Transverse colon (tissue), 4 donors: ENCODE results near the gene FUOM. TPM values are rescaled to one million over a fixed set of nuclear protein-coding genes. Genes with fewer than 3 reads are reported as not detected.

Experiments used
- DNase-seq: peaks from one replicate; pipeline ENCODE4 v3.0.0-alpha.2; 2019
- H3K27ac ChIP-seq, 4 donors: fragments of 200-600 bp; sonication (generic); 2 replicates each; pipeline ENCODE4 v1.5.1; 2016 to 2018; ENCODE audit warnings: inconsistent platforms in 4 of 4
- H3K27me3 ChIP-seq: fragments of 200-600 bp; sonication (generic); 2 replicates; pipeline ENCODE4 v1.5.1; 2017; ENCODE audit warnings: inconsistent platforms
- H3K36me3 ChIP-seq, 4 donors: fragments of 200-600 bp; sonication (generic); 2 replicates each; pipeline ENCODE4 v1.5.1; 2017 to 2019; ENCODE audit warnings: inconsistent platforms in 4 of 4
- H3K4me1 ChIP-seq, 4 donors: fragments of 200-600 bp; sonication (generic); 2 replicates each; pipeline ENCODE4 v1.5.1; 2017 to 2020; ENCODE audit warnings: inconsistent platforms in 4 of 4
- H3K4me3 ChIP-seq, 4 donors: fragments of 200-600 bp; sonication (generic); 1 replicate in 1 of 4; 2 replicates in 3 of 4; pipeline versions ENCODE4 v1.5.1 to v1.6.1; 2017 to 2019; ENCODE audit warnings: inconsistent platforms in 4 of 4
- H3K9me3 ChIP-seq, 2 donors: fragments of 200-600 bp; sonication (generic); 2 replicates each; pipeline ENCODE4 v1.5.1; 2017 to 2019; ENCODE audit warnings: inconsistent platforms in 2 of 2
- EP300 ChIP-seq: sonication (generic); formaldehyde crosslinking; IDR thresholded peaks from one replicate; pipeline ENCODE4 v1.6.1; 2017; ENCODE audit warnings: antibody characterized with exemption, low read depth
- POLR2A ChIP-seq: fragments of 450-650 bp; IDR thresholded peaks from one replicate; pipeline ENCODE4 v1.6.1; 2016; ENCODE audit warnings: antibody characterized with exemption, mild to moderate bottlenecking, moderate library complexity
- POLR2AphosphoS5 ChIP-seq, 3 donors: sonication (generic); formaldehyde crosslinking; IDR thresholded peaks; one replicate each; pipeline ENCODE4 v1.6.1; 2016; ENCODE audit warnings: antibody characterized with exemption in 3 of 3
- WGBS, 2 donors: methylation state at CpG; one replicate each; pipeline ENCODE4 v1.1.5; 2018; ENCODE audit warnings: low coverage in 1 of 2; 5-methylcytosine and 5-hydroxymethylcytosine counted together
- in situ Hi-C, 4 donors: fragments of 200-750 bp; cut with MboI; loops; one replicate each; pipeline versions ENCODE4 v1.15.0 to v1.15.1; 2017; ENCODE audit warnings: low sequenced_read_pairs in 3 of 4, low pct_ligation_motif_present in 1 of 4, low pct_unique_long_range_greater_than_20kb in 1 of 4
- intact Hi-C: fragments of 100-400 bp; cut with DNase I; formaldehyde crosslinking; loops from one replicate; pipeline ENCODE4 v1.15.1; 2023; ENCODE audit warnings: low total_unique reads
- total RNA-seq, 4 donors: library from RNA; depleted of rRNA; stranded (reverse); fragments of >200 nt; gene quantifications; one replicate each; pipeline ENCODE4 v1.1.0, GENCODE V29; 2016
- TF ChIP-seq, protein P1 (sequence below), 5 experiments: fragments of 200-600 bp in 3 of 5; fragments of 450-650 bp in 2 of 5; sonication (generic) in 3 of 5; IDR thresholded peaks; 1 replicate in 2 of 5; 2 replicates in 3 of 5; pipeline ENCODE4 v1.5.1; 2016 to 2017; ENCODE audit warnings: antibody characterized with exemption in 5 of 5, inconsistent platforms in 3 of 5, mild to moderate bottlenecking in 2 of 5, moderate library complexity in 1 of 5

Gene FUOM
- total RNA-seq, 4 donors from 2014 or later, result 1.2 to 43.3 (median 28.8) TPM

DNA sequence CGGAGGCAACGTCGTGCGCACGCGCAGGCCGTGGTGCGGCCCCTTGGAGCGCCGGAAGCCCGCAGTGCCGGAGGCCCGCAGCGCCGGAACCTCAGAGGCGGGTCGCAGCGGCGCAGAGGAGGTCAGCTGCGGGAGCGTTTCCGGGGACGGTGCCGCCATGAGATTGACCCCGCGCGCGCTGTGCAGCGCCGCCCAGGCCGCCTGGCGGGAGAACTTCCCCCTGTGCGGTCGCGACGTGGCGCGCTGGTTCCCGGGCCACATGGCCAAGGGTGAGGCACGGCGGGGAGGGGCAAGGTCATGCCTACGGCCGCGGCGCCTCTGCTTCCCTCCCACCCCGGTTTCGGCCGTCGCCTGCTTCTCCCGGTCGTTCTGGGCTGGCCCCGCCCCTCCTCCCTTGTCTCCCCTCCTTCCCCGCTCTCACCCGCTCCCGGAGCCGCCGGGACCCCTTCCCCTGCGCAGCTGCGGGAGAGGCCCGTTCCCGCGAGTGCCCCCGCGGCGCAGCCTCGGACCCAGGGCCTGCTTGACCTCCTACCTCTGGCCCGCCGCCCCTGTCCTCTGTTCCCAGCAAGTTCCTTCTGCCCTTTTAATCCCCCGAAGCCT, 36.3 kb upstream of the FUOM start, which contains the start of gene MTG1:
MTG1 (plus strand) TSS at position 94 of the 600 bp plus-strand sequence; CDS start at position 158, 64 bp downstream.
- no peaks in the 10 kb centered on the region for H3K27me3 ChIP-seq
- intact Hi-C loops (no loop called here), in situ Hi-C loops (no loop called here)
- peaks cover 0 to 8% (median 3%) of the 10 kb centered on the region in 4 donors for H3K36me3 ChIP-seq
- H3K9me3 ChIP-seq, result no peaks in the 10 kb centered on the region
- DNase-seq, result peak; percentile 97
- peak within 1 kb of the TSS; percentile 88 to 91 (median 90) for H3K27ac ChIP-seq
- TF ChIP-seq, protein P1, sequence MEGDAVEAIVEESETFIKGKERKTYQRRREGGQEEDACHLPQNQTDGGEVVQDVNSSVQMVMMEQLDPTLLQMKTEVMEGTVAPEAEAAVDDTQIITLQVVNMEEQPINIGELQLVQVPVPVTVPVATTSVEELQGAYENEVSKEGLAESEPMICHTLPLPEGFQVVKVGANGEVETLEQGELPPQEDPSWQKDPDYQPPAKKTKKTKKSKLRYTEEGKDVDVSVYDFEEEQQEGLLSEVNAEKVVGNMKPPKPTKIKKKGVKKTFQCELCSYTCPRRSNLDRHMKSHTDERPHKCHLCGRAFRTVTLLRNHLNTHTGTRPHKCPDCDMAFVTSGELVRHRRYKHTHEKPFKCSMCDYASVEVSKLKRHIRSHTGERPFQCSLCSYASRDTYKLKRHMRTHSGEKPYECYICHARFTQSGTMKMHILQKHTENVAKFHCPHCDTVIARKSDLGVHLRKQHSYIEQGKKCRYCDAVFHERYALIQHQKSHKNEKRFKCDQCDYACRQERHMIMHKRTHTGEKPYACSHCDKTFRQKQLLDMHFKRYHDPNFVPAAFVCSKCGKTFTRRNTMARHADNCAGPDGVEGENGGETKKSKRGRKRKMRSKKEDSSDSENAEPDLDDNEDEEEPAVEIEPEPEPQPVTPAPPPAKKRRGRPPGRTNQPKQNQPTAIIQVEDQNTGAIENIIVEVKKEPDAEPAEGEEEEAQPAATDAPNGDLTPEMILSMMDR (IDR thresholded peaks at IDR 0.05), result peak in 4 of 5 experiments; percentile 25 to 60 (median 28)
- TF ChIP-seq POLR2A, result peak; percentile 78
- no peak for TF ChIP-seq EP300
- TF ChIP-seq POLR2AphosphoS5 (IDR thresholded peaks at IDR 0.05), result peak; percentile 84 to 94 (median 87)
- peaks cover 5 to 16% (median 8%) of the 10 kb centered on the region in 4 donors for H3K4me1 ChIP-seq
- WGBS, 2 donors, result 0 to 1% methylated on average over 1 to 56 of the region's 69 CpGs
- peak within 1 kb of the TSS; percentile 65 to 93 (median 78) for H3K4me3 ChIP-seq

DNA sequence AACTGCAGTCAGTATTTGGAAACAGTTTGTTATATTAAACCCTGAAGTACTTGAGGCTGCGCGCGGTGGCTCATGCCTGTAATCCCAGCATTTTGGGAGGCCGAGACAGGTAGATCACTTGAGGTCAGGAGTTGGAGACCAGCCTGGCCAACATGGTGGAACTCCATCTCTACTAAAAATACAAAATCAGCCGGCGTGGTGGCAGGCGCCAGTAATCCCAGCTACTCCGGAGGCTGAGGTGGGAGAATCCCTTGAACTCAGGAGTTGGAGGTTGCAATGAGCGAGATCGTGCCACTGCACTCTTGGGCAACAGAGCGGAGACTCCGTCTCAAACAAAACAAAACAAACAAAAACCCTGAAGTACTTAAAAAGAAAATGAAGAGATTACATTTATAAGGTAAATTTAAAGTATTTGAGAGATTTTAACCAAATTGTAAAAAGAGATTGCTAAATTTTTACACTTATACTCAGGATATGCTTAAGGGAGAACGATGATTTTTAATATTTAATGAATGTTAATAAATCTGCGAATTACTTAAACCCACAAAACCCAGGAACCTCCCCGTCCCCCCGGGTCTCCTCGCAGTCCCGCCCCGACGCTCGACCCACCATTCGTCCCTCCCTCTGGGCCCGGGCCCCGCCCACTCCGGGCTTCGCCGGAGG, 35.7 kb upstream of the FUOM start:
- in situ Hi-C loops, result no loop called here
- H3K9me3 ChIP-seq, result no peaks in the 10 kb centered on the region
- peaks cover 0 to 2% (median under 1%) of the 10 kb centered on the region in 4 donors for H3K36me3 ChIP-seq
- no peaks in the 10 kb centered on the region for H3K27me3 ChIP-seq
- DNase-seq, result no peak
- peak overlapping the region in 3 of 4 donors; percentile 74 to 93 (median 81) for H3K4me3 ChIP-seq
- TF ChIP-seq EP300, result no peak
- no peak for TF ChIP-seq POLR2A
- no peak for TF ChIP-seq POLR2AphosphoS5 (IDR thresholded peaks at IDR 0.05)
- TF ChIP-seq, protein P1 (IDR thresholded peaks at IDR 0.05), result no peak
- 4 to 37% methylated on average over 12 to 27 of the region's 27 CpGs for WGBS, 2 donors
- peak overlapping the region; percentile 88 to 91 (median 90) for H3K27ac ChIP-seq
- H3K4me1 ChIP-seq, result peaks cover 5 to 16% (median 8%) of the 10 kb centered on the region in 4 donors
- intact Hi-C loops, result no loop called here

DNA sequence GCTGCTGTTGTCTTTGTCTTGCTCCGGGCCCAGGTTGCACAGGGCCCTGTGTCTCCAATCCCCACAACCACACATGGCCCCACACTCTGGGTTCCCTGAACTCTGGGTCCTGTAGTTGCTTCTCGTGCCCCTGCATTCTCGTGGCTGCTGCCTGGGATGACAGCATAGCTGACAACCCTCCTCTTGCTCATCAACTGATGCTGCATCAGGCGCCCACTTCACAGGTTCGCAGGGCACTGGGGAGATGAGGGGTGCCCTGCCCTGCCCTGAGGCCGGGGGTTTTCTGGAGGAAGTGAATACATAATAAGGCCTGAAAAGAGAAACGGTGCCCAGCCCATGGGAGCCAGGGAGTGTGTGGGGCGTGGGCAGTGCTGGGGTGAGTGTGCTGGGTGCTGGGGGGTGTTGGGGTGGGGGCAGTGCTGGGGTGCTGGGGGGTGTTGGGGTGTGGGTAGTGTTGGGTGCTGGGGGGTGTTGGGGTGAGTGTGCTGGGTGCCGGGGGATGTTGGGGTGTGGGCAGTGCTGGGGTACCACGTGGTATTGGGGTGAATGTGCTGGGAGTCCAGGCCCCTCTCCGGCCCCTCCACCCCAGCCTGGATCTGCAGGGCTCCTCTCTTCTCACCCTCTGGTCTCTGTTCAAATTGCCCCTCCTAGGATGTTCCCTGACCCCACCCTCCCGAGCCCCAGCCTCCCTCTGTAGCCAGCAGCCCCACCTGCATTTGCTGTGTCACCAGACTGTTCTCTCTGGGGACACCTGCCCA, 34.1 kb upstream of the FUOM start:
- no peak for TF ChIP-seq EP300
- no peak for TF ChIP-seq POLR2AphosphoS5 (IDR thresholded peaks at IDR 0.05)
- TF ChIP-seq, protein P1 (IDR thresholded peaks at IDR 0.05), result no peak
- no peak for TF ChIP-seq POLR2A
- DNase-seq, result no peak
- Histone ChIP-seq H3K4me1 (peaks cover 5 to 16% (median 8%) of the 10 kb centered on the region in 4 donors), H3K36me3 (no peaks in the 10 kb centered on the region), H3K27me3 (no peaks in the 10 kb centered on the region), H3K9me3 (no peaks in the 10 kb centered on the region), H3K4me3 (no peak overlapping the region), H3K27ac (no peak overlapping the region)
- intact Hi-C loops (no loop called here), in situ Hi-C loops (no loop called here)
- 80% methylated on average over 11 of the region's 12 CpGs; no CpG with 5 or more reads in 1 of the 2 donors for WGBS, 2 donors

DNA sequence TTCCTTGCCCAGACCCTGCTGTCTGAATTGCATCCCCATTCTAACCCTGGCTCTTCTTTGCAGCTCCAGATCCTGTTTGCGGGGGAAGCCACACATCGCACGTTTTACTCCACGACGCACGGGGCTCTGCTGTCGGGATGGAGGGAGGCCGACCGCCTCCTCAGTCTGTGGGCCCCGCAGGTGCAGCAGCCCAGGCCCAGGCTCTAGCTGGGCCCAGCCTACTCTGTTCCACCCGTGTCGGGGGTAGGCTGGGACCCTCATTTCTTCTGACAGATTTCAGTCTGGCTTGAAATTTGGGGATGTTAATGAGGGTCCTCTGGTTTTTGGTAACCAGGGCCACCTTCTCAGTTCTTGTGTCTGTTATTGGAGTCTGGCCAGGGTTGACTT, 33.4 kb upstream of the FUOM start:
- Histone ChIP-seq H3K4me3 (no peak overlapping the region), H3K4me1 (peaks cover 5 to 16% (median 8%) of the 10 kb centered on the region in 4 donors), H3K27me3 (no peaks in the 10 kb centered on the region), H3K27ac (peak overlapping the region in 2 of 4 donors; percentile 71 to 83), H3K36me3 (no peaks in the 10 kb centered on the region), H3K9me3 (no peaks in the 10 kb centered on the region)
- 85% methylated on average over 12 of the region's 12 CpGs; no CpG with 5 or more reads in 1 of the 2 donors for WGBS, 2 donors
- intact Hi-C loops (no loop called here), in situ Hi-C loops (no loop called here)
- TF ChIP-seq EP300 (no peak), POLR2A (no peak), POLR2AphosphoS5 (IDR thresholded peaks at IDR 0.05) (no peak)
- TF ChIP-seq, protein P1 (IDR thresholded peaks at IDR 0.05), result no peak
- DNase-seq, result no peak
